Activated CD8-positive, alpha-beta T cell treated with anti-CD3 and anti-CD28 coated beads for 36 hours (primary cell): Measurements from ENCODE around the gene ENKD1. TPM values are rescaled to one million over a fixed set of nuclear protein-coding genes. Genes with fewer than 3 reads are reported as not detected.

Experiments used
- ATAC-seq: fragments of 200-7000 bp; cut with Tn5 transposase; one replicate; pipeline ENCODE4 v1.10.0; 2021; ENCODE audit warnings: mild to moderate bottlenecking, moderate library complexity
- CTCF ChIA-PET: fragments of 350-600 bp; sonication (Branson Sonifier 250); formaldehyde crosslinking; loops from one replicate; lab custom pipeline; 2021; ENCODE audit warnings: antibody characterized with exemption; lab: Charles Lee
- POLR2A ChIA-PET: fragments of 350-600 bp; sonication (Branson Sonifier 250); formaldehyde crosslinking; loops from one replicate; lab custom pipeline; 2021; ENCODE audit warnings: antibody characterized with exemption; lab: Charles Lee
- DNase-seq: peaks from one replicate; pipeline ENCODE4 v3.0.0-alpha.2; 2020
- H3K27ac Mint-ChIP-seq: one replicate; pipeline ENCODE4 v1.8.0; 2021; ENCODE audit warnings: mild to moderate bottlenecking, mixed read lengths
- H3K27me3 Mint-ChIP-seq: one replicate; pipeline ENCODE4 v1.8.0; 2021; ENCODE audit warnings: mixed read lengths
- H3K36me3 Mint-ChIP-seq: one replicate; pipeline ENCODE4 v1.8.0; 2021; ENCODE audit warnings: low read depth, mixed read lengths
- H3K4me1 Mint-ChIP-seq: one replicate; pipeline ENCODE4 v1.8.0; 2021; ENCODE audit warnings: low read depth, mixed read lengths
- H3K4me3 Mint-ChIP-seq: one replicate; pipeline ENCODE4 v1.8.0; 2021; ENCODE audit warnings: mild to moderate bottlenecking, moderate library complexity, mixed read lengths
- H3K9me3 Mint-ChIP-seq: one replicate; pipeline ENCODE4 v1.8.0; 2021; ENCODE audit warnings: mixed read lengths
- intact Hi-C: fragments of 100-400 bp; cut with micrococcal nuclease; formaldehyde crosslinking; loops from one replicate; pipeline ENCODE4 v1.10.0; 2022
- total RNA-seq, 2 experiments: library from RNA; stranded (reverse); gene quantifications; one replicate each; pipeline ENCODE4 v1.2.3, GENCODE V29; 2021
- TF ChIP-seq, protein P1 (sequence below): fragments of 200-600 bp; IDR thresholded peaks from one replicate; pipeline ENCODE4 v1.8.0; 2022; ENCODE audit warnings: antibody characterized with exemption, mild to moderate bottlenecking

ENKD1 gene
- total RNA-seq, 2 experiments from 2014 or later: 8.4 to 8.9 TPM

DNA sequence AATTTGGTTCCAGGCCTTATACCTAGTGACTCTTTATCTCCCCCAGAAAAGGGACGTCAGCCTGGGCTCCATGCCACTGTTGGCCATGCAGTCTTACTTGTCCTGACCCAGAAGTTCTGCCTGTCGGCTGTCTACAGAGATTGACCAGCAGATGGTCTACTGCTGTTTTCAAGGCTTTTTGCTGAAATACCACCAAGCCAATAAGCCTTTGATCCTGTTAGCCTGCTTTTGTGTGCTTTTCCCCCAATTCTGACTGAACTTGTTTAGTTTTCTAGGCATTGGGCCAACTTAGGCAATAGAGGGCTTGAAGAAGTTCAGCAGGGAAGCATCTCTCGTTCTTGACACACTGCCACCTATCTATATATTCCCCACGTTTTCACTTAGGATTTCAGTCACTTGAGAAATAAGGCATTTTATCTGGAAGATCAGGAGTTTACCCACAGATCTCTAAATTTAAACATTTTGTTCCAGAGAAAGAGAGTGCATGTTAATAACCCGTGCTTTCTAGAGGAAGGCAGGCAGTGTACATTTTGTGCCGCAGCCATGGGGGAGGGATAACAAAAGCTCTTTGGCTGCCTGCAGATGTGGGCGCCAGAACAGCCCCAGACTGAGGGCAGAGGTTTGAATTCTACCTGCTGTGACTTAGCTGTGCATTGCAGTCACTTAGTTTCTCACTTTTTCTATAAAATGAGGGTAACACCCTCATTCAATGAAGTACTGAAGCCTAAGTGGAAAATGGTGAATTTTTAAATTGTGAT lies 34.0 kb downstream of the ENKD1 start:
- POLR2A ChIA-PET: interaction anchor here (1.0 kb wide), 1 partner anchor 13 kb away, joined by 4 read pairs; the partner anchor contains the start of gene CARMIL2
- no peaks in the 10 kb centered on the region for H3K27me3 Mint-ChIP-seq
- H3K4me1 Mint-ChIP-seq: no peaks in the 10 kb centered on the region
- no peak for DNase-seq
- intact Hi-C loops: no loop called here
- CTCF ChIA-PET: interaction anchor here (1.0 to 1.4 kb wide), 7 partner anchors 12 to 111 kb away, joined by 3 to 8 read pairs (median 5); partner anchors contain the start of genes CARMIL2 and CTCF
- H3K27ac Mint-ChIP-seq: no peak overlapping the region
- H3K4me3 Mint-ChIP-seq: no peak overlapping the region
- H3K36me3 Mint-ChIP-seq: peaks cover 40% of the 10 kb centered on the region
- TF ChIP-seq, protein P1, sequence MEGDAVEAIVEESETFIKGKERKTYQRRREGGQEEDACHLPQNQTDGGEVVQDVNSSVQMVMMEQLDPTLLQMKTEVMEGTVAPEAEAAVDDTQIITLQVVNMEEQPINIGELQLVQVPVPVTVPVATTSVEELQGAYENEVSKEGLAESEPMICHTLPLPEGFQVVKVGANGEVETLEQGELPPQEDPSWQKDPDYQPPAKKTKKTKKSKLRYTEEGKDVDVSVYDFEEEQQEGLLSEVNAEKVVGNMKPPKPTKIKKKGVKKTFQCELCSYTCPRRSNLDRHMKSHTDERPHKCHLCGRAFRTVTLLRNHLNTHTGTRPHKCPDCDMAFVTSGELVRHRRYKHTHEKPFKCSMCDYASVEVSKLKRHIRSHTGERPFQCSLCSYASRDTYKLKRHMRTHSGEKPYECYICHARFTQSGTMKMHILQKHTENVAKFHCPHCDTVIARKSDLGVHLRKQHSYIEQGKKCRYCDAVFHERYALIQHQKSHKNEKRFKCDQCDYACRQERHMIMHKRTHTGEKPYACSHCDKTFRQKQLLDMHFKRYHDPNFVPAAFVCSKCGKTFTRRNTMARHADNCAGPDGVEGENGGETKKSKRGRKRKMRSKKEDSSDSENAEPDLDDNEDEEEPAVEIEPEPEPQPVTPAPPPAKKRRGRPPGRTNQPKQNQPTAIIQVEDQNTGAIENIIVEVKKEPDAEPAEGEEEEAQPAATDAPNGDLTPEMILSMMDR: no peak
- ATAC-seq: no peak
- no peaks in the 10 kb centered on the region for H3K9me3 Mint-ChIP-seq

DNA sequence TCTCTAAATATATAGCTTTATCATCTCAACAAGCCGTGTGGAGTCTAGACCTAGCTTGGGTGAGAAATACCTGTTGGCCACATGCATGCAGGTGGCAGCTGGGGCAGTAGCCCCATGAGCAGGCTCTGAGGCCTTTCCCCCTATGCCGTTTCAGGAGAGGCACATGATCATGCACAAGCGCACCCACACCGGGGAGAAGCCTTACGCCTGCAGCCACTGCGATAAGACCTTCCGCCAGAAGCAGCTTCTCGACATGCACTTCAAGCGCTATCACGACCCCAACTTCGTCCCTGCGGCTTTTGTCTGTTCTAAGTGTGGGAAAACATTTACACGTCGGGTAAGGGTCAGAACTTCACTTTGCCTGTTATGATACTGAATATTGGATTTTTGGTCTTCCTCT lies 38.3 kb downstream of the ENKD1 start:
- intact Hi-C loops: no loop called here
- TF ChIP-seq, protein P1: no peak
- POLR2A ChIA-PET: no interaction called here
- Mint-ChIP-seq H3K36me3 (peaks cover 46% of the 10 kb centered on the region), H3K27ac (no peak overlapping the region), H3K4me1 (no peaks in the 10 kb centered on the region), H3K9me3 (no peaks in the 10 kb centered on the region), H3K27me3 (no peaks in the 10 kb centered on the region), H3K4me3 (no peak overlapping the region)
- CTCF ChIA-PET: interaction anchor here (1.1 to 1.3 kb wide), 2 partner anchors 81 to 107 kb away, joined by 4 to 5 read pairs; no protein-coding TSS in a partner anchor
- no peak for DNase-seq
- no peak for ATAC-seq

DNA sequence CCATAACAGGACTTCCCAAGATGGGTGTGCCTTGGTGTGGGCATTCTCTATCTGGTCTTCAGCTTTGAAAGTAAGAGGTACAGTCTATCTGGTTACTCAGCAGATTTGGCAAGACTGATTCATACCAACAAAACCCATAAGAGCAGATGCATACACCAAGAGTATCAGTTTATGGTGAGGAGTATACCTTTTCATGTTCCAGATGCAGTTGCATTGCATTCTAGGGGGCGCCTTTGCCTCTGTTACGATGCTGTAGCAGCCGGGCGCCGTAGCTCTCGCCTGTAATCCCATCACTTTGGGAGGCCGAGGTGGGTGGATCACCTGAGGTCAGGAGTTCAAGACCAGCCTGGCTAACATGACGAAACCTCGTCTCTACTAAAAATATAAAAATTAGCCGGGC lies 52.7 kb downstream of the ENKD1 start:
- H3K4me3 Mint-ChIP-seq: no peak overlapping the region
- H3K36me3 Mint-ChIP-seq: peaks cover 13% of the 10 kb centered on the region
- intact Hi-C loops: no loop called here
- CTCF ChIA-PET: interaction anchor here (1.2 to 3.7 kb wide), 7 partner anchors 23 to 93 kb away, joined by 3 to 19 read pairs (median 4); partner anchors contain the start of gene CARMIL2
- ATAC-seq: no peak
- H3K4me1 Mint-ChIP-seq: peaks cover 2% of the 10 kb centered on the region
- DNase-seq: peak; percentile 51
- H3K27me3 Mint-ChIP-seq: no peaks in the 10 kb centered on the region
- POLR2A ChIA-PET: interaction anchor here (1.2 to 1.5 kb wide), 2 partner anchors 14 to 24 kb away, joined by 3 read pairs; no protein-coding TSS in a partner anchor
- H3K9me3 Mint-ChIP-seq: no peaks in the 10 kb centered on the region
- no peak overlapping the region for H3K27ac Mint-ChIP-seq
- TF ChIP-seq, protein P1: no peak

Other genes with a start within 250 kb of the ENKD1 start
- 1 to 10 TPM; 1.6 to 2.3 TPM for gene HSD11B2, start 235.6 kb downstream of the ENKD1 start, total RNA-seq
- 10 to 100 TPM; 17.5 to 18.2 TPM for gene ATP6V0D1, start 185.6 kb downstream of the ENKD1 start, total RNA-seq
- gene AGRP, start 183.2 kb downstream of the ENKD1 start, total RNA-seq: not detected
- gene RIPOR1, start 137.9 kb downstream of the ENKD1 start, total RNA-seq: 10 to 100 TPM; 15.7 to 20.0 TPM
- gene CTCF, start 104.2 kb downstream of the ENKD1 start, total RNA-seq: 10 to 100 TPM; 47.4 to 50.6 TPM
- gene CARMIL2, start 21.6 kb downstream of the ENKD1 start, total RNA-seq: 100 to 1,000 TPM; 151 to 155 TPM
- gene ACD, start 6.5 kb downstream of the ENKD1 start, total RNA-seq: 10 to 100 TPM; 50.8 to 53.7 TPM
- 1 to 10 TPM; 6.3 to 7.2 TPM for gene PARD6A, start 5.8 kb downstream of the ENKD1 start, total RNA-seq
- gene C16orf86, start 64 bp upstream of the ENKD1 start, total RNA-seq: 1 to 10 TPM; 2.8 to 4.7 TPM
- gene GFOD2, start 52.6 kb upstream of the ENKD1 start, total RNA-seq: 10 to 100 TPM; 11.6 to 14.1 TPM
- gene RANBP10, start 139.8 kb upstream of the ENKD1 start, total RNA-seq: 10 to 100 TPM; 15.9 to 18.9 TPM
- gene TSNAXIP1, start 140.1 kb upstream of the ENKD1 start, total RNA-seq: under 1 TPM; 0.40 to 0.47 TPM
- 10 to 100 TPM; 40.6 to 40.7 TPM for gene THAP11, start 175.6 kb upstream of the ENKD1 start, total RNA-seq
- gene NUTF2, start 180.2 kb upstream of the ENKD1 start, total RNA-seq: 100 to 1,000 TPM; 152 to 157 TPM
- 10 to 100 TPM; 40.4 to 42.2 TPM for gene CENPT, start 180.9 kb upstream of the ENKD1 start, total RNA-seq
- gene EDC4, start 206.3 kb upstream of the ENKD1 start, total RNA-seq: 10 to 100 TPM; 78.7 to 90.9 TPM
- under 1 TPM in 1 of 2 experiments, not detected in 1; 0.83 TPM for gene NRN1L, start 218.1 kb upstream of the ENKD1 start, total RNA-seq
- 1 to 10 TPM; 8.4 to 8.5 TPM for gene PSKH1, start 226.5 kb upstream of the ENKD1 start, total RNA-seq